Stimulated activated naive CD4-positive, alpha-beta T cell (primary cell): ENCODE measurements around the gene MNAT1.
"Not testable (repeated sequence)": the region's sequence is repeated elsewhere in the genome, so short reads cannot be mapped to it uniquely, and the experiment has no call there.

Experiments
- DNase-seq, 6 experiments: peaks; one replicate each; lab custom pipeline; 2025; lab: John Stamatoyannopoulos, UW

Gene MNAT1

DNA sequence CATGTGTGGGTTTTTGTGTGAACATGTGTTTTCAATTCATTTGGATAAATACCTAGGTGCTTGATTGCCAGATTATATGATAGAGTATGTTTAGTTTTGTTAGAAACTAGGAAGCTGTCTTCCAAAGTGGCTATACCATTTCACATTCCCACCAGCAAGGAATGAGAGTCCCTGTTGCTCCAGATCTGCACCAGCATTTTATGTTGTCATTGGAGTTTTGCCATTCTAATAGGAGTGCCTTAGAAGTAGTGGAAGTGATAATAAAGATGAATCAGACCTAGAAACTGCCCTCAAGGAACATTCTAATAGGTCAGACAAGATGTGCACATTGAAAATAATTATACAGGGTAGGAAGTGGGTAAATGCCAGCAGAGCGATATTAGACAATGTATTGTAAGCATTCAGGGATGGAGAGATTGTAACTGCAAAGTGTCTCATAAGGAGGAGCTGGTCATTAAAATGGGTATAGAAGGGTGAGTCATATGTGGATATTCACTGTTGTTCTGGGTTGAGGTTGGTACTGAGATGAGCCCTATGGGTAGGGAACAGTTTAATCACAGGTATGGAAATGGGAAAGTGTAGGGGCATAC, 71.4 kb downstream of the MNAT1 start:
- DNase-seq: no peak

DNA sequence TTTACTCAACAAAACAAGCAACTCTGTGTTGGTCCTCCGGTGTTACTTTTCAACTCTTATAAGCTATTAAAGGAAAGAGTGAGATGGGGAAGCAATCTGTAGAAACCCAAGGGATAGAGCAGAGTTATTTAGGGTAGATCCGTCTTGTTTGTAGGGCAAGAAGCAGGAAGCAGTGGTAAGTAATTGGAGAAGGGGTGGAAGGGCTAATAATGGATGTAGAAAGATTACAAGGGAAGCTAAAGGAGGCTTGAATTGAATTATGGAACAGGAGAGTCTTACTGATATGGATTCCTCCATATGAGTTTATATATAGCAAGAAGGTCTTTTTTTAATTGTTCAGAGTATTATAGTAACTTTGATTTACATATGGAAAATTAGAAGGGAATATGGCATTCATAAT, 72.7 kb downstream of the MNAT1 start:
- no peak for DNase-seq

DNA sequence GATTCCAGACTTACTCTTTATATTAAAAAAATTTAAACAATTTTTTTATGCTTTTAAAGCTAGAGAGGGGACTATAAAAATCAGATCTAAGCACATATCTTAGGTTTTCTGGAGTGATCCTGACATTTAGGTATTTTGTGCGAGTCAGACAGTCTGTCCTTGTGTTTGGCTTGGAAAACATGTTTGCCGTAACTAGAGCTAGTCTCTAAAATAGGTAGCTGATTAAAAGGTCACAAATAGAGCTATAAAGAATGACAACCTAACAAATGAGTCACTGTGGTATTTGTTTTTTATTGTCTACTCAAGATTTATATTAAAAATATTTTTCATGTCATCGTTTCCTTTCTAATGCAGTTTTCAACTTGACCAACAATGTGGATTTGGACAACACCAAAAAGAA, 73.4 kb downstream of the MNAT1 start:
- no peak for DNase-seq

DNA sequence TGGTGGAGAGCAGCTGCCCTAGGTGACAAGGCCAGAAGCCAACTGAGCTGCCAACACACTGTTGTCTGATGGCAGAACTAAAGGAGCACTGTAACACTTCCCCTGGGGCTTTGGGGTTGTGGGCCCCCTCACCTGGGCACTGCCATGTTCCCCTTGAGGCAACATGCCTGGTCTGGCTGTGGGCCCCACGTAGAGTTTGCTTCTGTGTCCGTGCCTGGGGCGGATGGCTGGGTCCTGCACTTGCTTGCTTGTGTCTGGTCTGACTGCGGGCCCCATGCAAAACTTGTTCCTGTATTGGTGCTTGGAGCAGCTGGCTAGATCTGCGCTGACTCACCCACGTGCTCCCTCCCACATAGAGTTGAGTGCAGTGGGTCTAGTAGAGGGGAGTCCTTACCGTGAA, 78.4 kb downstream of the MNAT1 start:
- no peak for DNase-seq

DNA sequence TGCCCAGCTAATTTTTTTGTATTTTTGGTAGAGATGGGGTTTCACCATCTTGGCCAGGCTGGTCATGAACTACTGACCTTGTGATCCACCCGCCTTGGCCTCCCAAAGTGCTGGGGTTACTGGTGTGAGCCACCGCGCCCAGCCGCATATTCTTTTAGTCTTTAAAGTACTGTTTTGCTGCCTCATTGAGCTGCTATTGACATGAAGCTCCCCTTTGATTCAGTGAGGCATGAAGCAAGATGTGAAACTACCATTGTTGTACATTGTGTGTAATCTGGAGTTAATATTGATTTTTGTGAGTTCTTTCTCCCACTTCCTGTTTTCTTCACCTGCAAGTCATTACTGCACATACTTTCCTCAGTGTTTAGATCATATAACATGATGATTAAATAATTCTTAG, 80.8 kb downstream of the MNAT1 start:
- no peak for DNase-seq

DNA sequence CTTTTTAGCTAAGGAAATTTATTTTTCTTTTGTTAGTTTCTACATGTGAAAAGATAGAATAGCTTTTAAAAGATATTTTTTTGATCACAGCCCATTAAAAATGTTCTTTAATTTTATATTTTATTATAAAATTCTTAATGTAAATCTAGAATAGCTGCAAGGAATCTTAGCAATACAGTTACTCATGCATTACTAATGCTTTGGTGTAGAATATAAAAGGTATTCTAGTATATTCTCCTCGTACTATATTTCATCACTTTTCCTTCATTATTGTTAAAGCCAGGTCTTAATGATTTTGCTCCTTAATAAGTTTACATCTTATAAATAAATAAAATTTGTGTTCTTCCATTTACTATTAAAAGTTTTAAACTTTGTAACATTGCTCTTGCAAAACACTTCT, 82.6 kb downstream of the MNAT1 start:
- no peak for DNase-seq

DNA sequence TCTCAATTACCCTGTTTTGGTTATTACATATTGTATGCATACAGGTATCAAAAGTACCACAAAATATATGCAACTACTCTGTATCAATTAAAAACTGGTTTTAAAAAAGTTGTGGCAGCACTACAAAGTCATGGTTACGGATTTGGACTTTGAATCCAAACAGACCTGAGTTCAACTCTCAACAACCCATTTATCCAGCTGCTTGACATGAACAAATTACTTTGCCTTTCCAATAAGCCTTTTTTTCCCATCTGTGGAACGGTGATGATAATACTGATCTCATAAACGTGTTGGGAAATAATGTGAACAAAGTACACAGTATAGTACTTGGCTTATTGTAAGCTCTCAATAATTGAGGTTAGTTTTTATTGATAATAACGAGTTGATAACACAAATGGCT, 85.0 kb downstream of the MNAT1 start:
- DNase-seq: no peak

DNA sequence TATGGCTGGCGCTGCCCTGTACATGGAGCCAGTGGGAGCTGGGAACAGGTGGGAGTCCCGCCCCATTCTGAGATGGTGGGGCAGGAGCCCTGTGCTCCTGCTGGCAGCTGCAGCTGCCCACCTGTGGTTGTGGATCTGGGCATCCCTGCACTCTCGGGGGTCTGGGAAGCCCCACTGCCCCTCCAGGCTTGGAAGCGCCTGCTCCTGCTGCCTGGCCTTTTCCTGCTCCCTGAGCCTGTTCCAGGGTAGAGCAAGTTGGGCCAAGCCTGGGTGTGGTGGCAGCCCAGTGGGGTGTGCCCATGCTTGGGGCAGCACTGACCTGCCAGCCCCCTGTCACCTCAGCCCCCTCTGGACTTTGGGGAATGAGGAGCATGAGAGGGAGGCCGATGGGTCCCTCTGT, 104.0 kb downstream of the MNAT1 start:
- DNase-seq: no peak

DNA sequence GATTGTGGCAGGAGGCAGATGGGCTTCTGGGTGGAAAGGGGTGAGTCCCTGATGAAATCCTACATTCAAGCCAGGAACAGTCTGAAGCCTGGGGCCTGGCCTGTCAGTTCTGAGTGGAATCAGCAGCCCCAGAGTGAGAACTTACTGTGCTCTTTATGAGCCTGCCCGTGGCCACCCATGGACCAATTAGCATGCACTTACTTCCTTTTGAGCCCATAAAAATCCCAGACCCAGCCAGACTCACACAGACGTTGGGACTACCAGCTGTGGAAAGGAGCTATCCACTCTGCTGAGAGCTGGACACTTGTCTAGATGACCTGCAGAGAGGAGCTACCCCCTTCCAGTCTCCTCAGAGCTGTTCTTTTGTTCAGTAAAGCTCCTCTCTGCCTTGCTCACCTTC, 104.5 kb downstream of the MNAT1 start:
- DNase-seq: no peak

DNA sequence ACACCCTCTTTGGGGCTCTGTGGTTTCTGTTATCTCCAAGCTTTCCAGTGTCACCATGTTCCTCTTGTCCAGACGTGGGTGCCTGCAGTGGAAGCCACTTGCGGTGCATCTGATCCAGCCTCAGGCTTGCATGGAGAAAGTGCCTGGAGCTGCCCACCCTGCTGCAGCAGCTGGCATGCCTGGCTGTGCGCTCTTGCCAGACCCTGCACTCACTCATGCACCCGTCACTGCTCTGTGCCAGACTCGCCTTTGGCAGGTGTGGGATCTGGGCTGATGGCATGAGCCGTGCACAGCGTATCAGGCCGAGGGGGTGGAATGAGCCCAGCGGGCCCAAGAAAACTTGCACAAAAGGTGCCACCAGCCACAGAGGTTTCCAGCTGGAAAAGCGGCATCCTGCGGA, 105.1 kb downstream of the MNAT1 start:
- no peak for DNase-seq

DNA sequence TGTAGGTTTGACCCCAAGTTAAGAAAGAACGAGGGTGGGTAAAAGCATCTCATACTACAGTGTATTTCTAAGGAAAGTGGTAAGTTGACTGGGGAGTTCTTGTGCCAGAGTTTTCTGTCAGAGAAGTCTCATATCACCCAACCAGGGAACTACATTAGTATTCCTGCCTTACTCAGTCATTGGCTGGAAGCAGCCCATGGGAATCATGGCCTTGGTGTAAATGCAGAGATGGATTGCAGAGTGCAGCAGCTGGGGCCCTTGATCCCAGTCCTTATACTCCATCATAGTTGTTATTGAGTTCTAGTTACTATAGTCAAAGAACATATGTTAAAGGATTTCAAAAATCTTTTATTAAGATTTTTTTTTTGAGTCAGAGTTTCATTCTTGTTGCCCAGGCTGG, 105.8 kb downstream of the MNAT1 start:
- DNase-seq: no peak

DNA sequence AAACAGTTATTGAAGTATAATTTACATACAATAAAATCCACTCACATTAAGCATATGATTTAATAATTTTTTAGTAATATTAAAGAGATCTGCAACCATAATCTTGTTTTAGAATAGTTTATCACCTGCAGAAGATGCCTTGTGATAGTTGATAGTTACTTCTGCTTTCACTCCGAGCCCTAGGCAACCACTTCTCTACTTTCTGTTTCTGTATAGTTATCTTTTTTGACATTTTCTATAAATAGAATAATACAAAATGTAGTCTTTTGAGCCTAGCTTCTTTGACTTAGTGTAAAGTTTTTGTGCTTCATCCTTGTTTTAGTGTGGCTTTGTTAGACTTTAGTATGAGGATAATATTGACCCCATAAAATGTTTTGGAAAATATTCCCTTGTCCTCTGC, 111.0 kb downstream of the MNAT1 start:
- no peak for DNase-seq

DNA sequence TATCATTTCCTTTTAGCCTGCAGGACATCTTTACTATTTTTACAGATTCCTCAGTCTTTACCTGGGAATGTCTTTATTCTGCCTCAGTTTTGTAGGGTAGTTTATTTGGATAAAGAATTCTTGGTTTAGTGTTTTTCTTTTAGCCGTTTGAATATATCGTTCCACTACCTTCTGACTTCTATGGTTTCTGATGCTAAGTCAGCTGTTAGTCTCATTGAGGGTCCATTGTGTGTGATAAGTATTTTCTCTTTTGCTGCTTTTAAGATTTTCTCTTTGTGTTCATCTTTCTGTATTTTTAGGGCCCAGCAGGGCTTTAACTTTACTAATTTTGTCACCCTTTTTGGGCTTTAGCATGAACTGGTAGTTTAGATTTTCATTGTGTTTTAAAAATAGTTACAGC, 113.5 kb downstream of the MNAT1 start:
- DNase-seq: no peak

DNA sequence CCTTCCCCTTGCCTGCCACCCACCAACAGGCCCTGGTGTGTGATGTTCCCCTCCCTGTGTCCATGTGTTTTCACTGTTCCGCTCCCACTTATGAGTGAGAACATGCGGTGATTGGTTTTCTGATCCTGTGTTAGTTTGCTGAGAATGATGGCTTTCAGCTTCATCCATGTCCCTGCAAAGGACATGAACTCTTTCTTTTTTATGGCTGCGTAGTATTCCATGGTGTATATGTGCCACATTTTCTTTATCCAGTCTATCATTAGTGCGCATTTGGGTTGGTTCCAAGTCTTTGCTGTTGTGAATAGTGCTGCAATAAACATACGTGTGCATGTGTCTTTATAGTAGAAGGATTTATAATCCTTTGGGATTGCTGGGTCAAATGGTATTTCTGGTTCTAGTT, 117.1 kb downstream of the MNAT1 start:
- DNase-seq: not testable (repeated sequence)

DNA sequence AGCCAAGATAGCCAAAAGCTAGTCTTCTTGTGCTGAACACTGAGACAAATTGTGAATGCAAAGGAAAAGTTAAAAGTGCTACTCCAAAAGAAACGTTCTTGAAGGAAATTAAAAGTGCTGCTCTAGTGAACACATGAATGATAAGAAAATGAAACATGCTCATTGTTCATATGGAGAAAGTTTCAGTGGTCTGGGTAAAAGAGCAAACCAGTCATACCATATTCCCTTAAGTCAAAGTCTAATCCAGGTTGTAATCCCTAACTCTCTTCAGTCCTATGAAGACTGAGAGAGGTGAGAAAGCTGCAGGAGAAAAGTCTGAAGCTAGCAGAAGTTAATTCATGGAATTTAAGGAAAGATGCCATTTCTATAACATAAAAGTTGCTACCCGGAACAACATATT, 121.5 kb downstream of the MNAT1 start:
- no peak for DNase-seq

DNA sequence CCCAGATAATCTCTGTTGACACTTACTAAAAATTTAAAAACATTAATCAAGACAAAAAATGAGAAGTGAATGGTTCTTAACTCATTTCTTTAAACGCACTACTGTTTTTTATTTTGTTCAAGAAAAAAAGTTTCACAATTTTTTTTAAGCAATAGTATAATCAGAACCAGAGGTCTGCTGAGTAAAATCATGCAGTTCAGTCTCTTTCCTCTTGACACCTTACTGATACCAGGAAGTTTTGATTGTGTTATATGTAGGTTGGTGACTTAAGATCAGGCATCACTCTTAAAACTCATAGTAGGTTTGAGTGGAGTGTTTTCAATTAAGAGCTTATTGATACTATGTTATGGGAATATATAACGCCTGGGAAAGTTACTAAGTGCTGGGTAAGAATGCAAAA, 125.0 kb downstream of the MNAT1 start:
- DNase-seq: no peak

DNA sequence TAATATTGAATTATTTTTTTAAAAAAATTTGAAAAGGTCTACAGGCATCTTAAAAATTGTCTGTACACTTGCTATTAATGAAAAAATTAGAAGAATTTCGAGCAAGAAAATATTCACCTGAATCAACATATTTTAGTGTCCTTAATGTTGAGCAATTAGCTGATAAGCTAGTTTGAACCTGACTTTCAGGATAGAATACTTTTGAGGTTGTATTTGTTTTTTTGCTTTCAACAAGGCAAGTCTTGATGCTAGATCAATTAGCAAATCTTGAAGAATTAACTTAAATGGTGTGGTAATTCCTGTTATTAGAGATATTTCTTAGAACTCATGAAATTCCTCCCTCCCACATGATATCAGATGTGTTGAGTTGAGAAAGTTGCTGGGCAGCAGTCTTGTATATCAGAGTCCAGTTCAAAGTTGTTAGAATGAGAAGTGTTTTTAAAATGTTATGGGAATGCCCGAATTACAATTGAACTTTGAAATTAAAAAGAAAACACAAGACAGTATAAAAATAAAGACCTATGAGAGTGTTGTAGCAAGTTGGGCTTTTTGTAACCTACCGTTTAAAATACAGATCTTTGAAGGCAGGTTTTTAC, 127.1 kb downstream of the MNAT1 start:
- no peak for DNase-seq

DNA sequence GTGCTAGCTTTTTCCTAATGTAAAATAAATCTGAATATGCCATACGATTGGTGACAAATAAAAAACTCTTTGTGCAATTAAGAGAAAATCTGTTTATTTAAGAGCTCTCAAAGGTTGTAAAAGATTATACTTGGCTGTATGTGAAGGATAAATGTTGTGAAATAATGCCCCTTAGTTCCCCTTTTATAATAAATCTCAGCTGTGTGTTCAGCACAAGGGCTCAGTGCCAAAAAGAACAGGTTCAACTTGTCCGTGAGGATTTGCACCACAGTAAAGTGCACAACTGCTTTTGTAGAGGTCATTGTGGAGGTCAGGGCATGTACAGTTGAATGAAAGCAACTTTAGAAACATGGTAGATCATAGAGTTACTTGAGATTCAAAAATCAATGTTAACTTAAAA, 127.7 kb downstream of the MNAT1 start:
- no peak for DNase-seq

DNA sequence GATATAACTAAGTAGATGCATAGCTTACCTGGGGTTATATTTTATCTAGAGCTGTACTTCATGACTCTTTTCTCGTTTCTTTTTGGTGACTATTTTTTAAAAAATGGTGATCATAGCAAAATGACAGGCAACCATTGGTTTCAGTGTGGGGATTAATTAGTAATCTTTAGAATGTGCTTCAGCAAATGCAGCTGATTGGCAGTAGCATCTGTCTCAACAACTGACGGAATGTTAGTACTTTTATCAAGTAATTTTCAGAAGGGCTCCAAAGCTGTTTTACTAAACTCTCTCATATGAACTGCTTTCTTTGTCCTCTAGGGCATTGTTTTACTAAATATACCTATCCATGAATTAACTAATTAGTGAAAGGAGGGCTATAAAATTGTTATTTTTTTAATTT, 128.7 kb downstream of the MNAT1 start:
- DNase-seq: no peak

DNA sequence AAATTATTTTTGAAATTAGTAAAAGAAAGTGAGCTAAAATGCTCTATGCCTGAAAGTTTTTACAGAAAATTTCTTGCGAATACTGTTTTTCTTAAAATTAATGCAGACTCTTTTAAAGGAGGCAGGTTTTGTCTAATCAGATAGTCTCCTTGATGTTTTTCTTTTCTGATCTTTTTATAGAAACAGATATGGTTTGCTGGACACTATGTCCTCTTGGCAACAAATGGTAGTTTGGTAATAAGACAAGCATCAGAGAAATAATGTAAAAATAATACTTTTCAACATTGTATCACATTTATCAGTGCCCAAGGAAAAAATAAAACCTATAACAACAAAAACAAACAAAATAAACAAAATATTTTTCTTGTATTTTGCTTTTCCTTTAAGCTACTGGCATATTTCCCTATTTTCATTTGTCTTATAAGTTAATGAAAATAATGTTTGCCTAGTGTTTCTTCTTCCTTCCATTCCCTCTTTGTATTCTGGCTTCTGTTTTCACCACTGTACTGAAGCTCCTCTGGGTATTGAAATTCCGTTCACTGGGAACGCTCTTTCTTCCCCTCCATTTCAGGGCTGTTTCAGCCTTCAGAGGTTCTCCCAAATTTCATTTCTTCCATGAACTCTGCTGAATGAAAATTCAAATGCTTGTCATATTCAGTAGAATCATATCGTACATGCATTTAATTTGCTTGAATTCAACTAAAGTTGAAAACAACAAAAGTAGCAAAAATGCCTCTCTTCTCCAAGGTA, 131.0 kb downstream of the MNAT1 start:
- DNase-seq: no peak

DNA sequence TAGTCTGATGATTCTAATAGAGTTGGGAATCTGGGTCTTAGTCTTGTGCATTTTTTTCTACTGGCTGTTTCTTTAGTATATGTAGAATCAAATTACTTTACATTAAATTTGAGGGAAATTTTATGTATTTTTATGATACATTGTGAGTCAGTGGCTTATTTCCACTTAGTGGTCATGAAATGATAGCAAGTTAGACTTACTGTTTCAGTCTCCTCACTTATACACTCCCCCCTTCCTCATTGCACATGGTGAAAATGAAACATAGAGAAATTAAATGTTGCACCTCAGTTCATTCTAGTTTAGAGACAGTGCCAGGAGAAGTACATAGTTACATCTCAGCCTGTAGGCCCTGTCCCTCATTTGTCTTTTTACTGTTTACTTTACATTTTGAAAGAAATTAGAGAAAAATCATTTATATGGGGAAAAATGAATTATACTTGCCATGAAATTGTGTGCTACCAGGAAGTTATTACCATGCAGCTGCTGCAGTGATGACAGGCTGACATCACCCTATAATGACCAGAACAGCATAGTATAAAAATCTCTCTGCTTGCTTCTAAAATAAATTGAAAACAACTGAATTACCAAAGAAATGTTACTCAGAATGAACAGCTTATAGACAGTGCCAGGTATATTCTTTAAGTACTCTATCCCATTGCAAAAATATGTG, 133.1 kb downstream of the MNAT1 start:
- no peak for DNase-seq

DNA sequence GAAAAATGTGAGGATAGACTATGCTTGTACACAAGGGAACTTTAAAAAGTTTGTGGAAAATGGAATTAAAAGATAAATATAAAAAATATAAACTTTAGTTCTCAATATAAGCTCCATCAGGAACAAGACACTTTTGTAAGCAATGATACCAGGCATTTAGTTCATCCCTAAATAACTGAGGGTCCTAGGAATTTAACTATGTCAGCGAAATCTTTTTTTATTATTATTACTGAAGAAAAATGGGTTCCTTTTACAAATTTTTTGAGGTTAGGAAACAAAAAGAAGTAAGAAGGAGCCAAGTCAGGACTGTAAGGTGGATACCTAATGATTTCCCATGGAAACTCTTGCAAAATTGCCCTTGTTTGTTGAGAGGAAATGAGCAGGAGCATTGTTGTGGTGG, 143.6 kb downstream of the MNAT1 start:
- no peak for DNase-seq

DNA sequence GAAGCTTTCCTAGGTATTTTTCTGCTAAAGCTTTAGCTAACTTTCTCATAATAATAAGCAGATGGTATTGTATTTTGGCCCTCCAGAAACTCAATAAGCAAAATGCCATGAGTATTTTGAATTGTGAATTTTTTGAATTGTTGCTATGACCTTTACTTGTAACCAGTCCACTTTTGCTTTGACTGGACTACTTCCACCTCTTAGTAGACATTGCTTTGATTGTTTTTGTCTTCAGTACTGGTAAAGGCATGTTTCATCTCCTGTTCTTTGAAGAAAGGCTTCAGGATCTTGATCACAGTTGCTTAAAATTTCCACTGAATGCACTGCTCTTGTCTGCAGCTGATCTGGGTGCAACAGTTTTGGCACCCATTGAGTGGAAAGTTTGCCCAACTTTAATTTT, 144.0 kb downstream of the MNAT1 start:
- DNase-seq: no peak
